Kidney glomerular epithelial cell (primary cell): ENCODE measurements around the gene SCPEP1.
"Not testable (repeated sequence)": the region's sequence is repeated elsewhere in the genome, so short reads cannot be mapped to it uniquely, and the experiment has no call there.

Experiments
- DNase-seq: peaks from one replicate; lab custom pipeline; 2025; lab: John Stamatoyannopoulos, UW

Gene SCPEP1

DNA sequence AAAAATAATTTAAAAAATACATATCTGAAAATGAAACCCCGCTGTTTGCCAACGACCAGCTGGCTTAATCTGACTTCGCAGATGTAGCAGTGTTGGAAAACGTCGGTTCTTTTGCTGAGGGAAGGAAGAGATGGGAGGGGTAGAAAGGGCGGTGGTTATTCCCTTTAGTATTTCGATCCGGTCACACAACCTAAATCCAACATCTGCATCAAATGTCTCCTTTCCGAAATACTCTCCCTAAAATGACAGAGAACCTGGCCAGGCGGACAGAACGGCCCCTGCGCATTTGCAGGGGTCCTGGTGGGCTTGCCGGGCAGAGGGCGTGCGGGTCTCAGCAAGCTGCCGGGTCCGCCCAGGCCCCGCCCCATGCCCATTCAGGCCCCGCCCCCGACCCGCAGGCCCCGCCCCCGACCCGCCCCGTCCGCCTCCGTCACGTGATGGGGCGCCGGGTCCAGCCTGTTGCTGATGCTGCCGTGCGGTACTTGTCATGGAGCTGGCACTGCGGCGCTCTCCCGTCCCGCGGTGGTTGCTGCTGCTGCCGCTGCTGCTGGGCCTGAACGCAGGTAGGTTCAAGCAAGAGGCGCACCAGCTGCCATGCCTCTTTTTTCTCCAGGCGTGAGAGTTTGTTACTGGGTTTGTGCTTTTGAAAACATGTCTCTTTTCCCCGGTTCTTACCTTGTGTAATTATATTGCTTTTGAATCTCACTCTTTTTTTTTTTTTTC is at the start of gene SCPEP1:
Gene SCPEP1, plus strand, starts transcription at position 459 of the 723 bp plus-strand sequence. Its CDS starts 29 bp downstream, at position 488.
- peak; percentile 60 for DNase-seq

DNA sequence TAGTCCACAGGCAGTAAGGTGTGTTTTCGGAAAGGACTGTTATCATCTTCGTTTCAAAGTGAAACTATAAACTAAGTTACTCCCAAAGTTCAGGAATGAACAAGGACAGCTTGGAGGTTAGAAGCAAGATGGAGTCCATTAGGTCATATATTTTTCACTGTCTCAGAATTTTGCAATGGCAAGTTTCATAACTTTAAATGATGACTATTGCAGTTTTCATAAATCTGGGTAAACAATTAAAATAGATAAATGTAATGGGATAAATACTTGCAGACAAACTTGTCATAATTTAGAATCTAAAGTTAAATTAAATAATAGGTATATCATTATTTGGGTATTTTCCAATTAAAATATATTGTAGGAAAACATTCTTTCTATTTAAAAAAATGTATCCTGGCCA is 49.3 kb upstream of the SCPEP1 start:
- DNase-seq, result no peak

DNA sequence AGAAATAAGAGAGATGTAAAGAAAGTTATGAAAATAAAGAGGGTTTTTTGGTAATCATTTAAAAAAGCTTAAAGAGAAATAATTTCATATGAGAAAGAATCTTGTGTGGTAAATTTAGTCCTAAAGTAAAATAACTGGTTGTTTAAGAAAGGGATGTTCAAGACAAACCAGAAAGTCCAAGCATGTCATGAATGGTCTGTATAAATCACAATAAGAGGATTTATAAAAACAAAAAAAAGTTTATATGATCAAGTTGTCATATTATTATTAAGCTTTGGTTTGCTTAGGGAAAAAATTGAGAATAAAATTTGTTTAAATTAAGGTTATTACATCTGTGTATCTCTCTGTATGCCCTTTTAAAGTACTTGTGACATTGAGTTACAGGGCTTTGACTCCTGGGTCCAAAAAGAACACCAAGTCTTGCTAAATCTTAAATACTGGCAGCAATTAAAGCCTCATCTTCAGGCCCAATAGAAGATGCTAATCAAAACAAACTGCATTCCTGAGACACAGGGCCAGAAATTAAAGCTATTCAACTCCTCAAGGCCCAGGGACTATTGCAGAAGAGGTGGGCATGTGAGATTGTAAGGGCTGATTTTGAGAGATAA is 48.5 kb upstream of the SCPEP1 start:
- no peak for DNase-seq

DNA sequence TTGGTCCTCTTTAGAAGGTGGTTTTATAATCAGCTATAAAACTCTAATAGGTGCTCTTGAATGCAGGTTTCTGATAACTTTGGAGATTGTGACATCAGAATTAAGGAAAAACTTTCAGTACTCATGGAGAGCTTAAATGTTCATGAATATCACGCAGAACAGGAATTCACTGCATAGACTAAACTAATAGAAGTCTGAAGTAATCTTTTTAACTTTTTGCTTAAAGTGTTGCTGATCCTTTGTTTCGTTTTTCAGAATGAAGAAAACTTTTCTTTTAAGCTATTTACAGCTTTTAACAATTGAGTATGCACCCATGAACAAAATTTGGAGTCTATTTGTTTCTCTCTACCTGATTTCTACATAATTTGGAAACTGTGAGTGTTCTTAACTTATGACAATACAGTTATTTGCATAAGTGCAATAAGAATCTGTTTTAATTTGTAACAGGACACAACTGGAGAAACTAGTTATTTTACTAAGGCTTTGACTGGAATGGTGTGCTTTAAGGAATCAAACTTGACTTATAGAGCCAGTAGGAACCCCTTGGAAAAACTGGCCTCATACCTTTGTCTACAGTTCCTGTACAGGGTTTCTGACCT is 47.1 kb upstream of the SCPEP1 start:
- DNase-seq, result no peak

DNA sequence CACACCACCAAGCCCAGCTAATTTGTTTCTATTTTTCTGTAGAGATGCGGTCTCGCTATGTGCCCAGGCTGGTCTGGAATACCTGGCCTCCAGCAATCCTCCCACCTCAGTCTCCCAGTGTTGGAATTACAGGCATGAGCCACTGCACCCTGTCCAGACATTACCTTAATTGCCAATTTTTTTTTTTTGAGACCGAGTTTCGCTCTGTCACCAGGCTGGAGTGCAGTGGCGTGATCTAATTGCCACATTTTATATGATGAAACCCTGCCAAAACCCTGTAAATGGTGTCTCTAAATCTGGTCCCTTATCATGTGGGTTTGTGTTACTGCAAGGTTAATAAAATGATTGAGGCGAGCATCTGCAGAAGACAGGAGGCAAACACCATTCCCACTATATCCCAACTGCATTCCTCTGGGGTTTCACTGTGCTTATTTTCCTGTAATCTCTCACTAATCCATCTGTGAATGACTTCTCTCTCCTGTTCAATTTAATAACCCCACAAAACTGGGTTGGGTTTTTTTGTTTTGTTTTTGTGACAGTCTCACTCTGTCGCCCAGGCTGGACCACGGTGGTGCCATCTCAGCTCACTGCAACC is 44.7 kb upstream of the SCPEP1 start:
- no peak for DNase-seq

DNA sequence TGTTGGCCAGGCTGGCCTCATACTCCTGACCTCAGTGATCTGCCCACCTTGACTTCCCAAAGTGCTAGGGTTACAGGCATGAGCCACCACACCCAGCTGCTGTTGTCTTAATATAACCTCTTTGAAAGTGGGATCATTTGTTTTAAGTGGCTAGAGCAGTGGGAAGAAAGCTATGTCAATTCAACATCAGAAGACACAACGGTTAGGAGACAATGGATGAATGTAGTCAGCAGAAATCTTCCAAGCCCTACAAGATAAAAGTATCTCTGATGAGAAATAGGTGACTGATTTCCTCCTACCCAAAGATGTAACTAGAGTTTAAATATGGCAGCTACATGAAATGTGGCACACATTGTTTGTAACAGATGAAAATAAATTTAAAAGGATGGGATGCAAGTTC is 44.1 kb upstream of the SCPEP1 start:
- no peak for DNase-seq

DNA sequence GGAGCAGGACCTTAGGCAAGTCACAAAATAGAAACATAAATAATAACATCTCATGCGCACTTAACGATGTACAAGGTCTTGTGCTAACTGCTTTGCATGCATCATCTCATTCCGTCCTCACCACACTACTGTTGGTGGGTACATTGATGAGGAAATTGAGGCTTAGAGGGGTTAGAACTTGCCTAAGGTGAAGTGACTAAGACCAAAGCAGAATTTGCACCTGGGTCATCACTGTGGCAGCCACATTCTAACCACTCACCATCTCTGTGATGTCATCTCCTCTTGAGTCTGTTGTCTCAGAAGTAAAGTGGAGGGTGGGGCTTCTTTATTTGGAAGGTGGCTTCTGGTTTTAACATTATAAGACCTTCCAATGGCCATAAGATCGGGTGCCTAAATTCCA is 43.7 kb upstream of the SCPEP1 start:
- no peak for DNase-seq

- no peak for DNase-seq
Measured at GRCh38 chr17:56935461-56935860, 42.5 kb upstream of the SCPEP1 start.

DNA sequence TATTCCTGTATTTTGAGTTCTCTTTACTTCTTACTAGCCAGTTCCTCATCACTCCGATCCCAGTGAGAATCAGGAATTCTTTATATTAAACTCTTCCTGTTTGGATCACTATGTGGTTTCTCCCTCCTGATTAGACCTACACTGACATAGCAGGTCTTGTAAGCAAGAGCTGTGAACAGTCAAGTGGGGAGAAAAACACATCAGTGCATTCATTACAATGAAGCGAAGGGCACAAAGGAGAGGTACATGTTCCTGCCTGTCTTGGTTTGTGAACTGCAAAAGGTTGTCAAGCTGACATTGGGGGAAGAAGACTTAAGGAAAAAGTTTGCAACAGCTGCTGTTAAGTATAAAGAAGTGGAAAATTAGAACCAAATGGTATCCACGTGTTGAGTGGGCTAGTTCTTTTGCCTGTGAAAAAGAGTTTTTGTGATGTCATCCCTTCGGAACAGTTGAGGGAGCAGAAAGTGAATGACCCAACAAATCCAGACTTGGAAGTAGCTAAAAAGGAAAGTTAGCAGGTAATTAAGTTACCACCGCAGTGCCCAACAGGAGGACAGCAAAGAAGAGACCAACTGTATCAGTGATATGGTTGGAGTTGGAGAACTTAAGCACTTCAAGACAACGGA is 41.1 kb upstream of the SCPEP1 start:
- DNase-seq, result no peak

DNA sequence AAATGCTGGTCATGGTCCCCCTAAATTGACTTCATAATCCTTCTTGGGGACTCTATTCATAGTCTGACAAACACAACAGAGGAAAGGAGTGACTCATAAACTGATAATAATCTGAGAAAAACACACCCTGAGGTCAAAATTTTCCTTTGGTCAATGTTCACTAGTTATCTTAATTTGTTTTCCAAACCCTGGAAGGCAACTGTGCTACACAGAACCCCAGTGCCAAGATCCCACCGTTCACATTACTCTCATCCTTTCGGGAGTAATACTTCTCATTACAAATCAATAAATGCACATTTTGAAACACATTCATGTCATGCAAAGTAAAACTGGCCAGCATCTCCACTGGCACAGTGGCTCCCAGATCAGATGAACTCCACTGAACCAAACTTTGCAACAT is 40.2 kb upstream of the SCPEP1 start:
- no peak for DNase-seq

DNA sequence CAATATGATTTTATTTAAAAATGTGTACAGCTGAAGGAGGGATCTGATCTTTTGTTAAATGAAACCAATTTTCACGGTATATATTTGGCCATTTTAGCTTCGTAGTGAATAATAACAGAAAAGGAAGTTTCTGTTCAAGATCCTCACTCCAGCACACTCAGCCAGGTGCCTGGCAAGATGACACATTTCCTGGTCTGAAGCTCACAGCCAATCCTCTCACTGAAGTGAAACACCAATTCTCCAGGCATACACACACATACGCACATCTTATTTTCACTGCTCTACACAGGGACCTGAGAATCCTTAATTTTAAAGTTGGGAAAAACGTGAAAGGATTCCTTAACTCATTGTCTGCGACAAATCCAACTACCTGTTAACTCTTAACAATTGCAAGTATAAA is 39.7 kb upstream of the SCPEP1 start:
- not testable (repeated sequence) for DNase-seq

GRCh38 chr17:56939869-56940484 is 38.0 kb upstream of the SCPEP1 start:
- DNase-seq, result peak; percentile 65

- no peak for DNase-seq
Measured at GRCh38 chr17:56943505-56944125, 34.3 kb upstream of the SCPEP1 start.

- no peak for DNase-seq
Measured at GRCh38 chr17:56945938-56946505, 31.9 kb upstream of the SCPEP1 start.

- no peak for DNase-seq
Measured at GRCh38 chr17:56947741-56948140, 30.2 kb upstream of the SCPEP1 start.

DNA sequence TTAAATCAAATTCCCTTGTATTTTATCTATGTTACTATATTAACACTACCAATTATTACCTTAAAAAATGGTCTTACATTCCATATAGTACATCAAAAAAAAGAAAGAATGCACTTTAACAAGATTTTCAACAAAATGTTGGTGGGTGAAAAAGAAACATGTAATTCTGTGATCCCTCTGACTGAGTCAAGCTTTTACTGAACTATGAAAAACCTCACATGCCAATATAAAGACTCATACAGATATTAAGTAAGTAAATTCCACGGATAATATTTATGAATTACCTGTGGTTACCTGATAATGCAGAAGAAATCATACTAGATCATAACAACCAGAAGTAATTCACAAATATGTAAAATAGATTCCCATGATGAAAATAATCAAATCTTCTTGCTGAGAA is 29.4 kb upstream of the SCPEP1 start:
- DNase-seq, result no peak

DNA sequence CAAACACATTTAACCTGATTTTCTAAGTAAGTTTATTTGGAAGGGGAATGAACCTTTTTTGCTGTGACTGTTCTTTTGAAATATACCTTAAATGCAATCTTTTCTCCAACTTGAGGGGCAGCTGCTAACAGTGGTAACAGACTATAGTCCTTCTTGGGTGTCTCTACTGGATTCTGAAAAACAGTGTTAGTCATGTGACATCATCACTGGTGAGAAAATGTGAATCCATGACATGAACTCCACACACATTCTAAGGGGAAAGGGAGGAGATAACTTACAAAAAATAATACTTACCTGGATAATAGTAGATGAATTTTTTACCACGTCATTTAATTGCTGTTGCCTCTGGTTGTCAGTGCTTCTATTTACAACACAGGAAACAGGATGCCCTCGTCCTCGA is 28.3 kb upstream of the SCPEP1 start:
- no peak for DNase-seq

GRCh38 chr17:56956992-56957391 is 20.9 kb upstream of the SCPEP1 start:
- no peak for DNase-seq

GRCh38 chr17:56960596-56961538 is 17.1 kb upstream of the SCPEP1 start, which contains the start of gene COIL:
COIL (minus strand) TSS chr17:56961050; CDS start chr17:56961019, 31 bp downstream.
- DNase-seq, result peak; percentile 78

DNA sequence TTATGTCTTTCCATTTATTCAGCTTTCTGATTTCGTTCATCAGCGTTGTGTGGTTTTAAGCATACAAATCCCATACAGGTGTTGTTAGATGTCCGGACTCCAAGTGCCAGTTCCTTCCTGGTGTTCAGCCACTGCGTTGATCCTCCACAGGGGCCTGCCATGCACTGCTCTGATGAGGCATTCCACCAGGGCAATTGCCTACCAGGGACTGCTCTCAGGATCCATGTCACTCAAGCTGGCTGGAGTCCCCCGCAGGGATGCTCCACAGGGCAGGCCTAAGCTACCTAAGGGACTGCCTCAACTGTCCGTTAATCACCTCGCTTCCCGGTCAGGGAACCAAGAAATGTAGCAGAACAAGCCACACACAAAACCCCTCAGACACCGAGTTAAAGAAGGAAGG is 12.7 kb upstream of the SCPEP1 start:
- not testable (repeated sequence) for DNase-seq
